Nephron (organoid): Measurements from ENCODE around the gene GLS2.

Experiments used
- H3K27ac Mint-ChIP-seq, 3 experiments: 2 replicates each; pipeline ENCODE4 v1.8.0; 2020; ENCODE audit warnings: mixed read lengths in 3 of 3, mild to moderate bottlenecking in 2 of 3, moderate library complexity in 1 of 3
- H3K27me3 Mint-ChIP-seq: 2 replicates; pipeline ENCODE4 v1.8.0; 2021; ENCODE audit warnings: low read depth, mild to moderate bottlenecking, moderate library complexity, mixed read lengths
- H3K36me3 Mint-ChIP-seq: 2 replicates; pipeline ENCODE4 v1.8.0; 2020; ENCODE audit warnings: low read depth, mixed read lengths
- H3K4me1 Mint-ChIP-seq: 2 replicates; pipeline ENCODE4 v1.8.0; 2020; ENCODE audit warnings: mixed read lengths
- H3K4me3 Mint-ChIP-seq, 3 experiments: 2 replicates each; pipeline ENCODE4 v1.8.0; 2020; ENCODE audit warnings: mild to moderate bottlenecking in 3 of 3, mixed read lengths in 3 of 3, moderate library complexity in 2 of 3
- H3K9me3 Mint-ChIP-seq: 2 replicates; pipeline ENCODE4 v1.8.0; 2020; ENCODE audit warnings: mixed read lengths
- TF ChIP-seq, protein P1 (sequence below), 3 experiments: fragments of 200-600 bp; sonication (generic); IDR thresholded peaks; one replicate each; pipeline ENCODE4 v1.5.0; 2021; ENCODE audit warnings: antibody characterized with exemption in 3 of 3; ENCODE audit not compliant: unreplicated experiment in 3 of 3

The GLS2 gene

DNA sequence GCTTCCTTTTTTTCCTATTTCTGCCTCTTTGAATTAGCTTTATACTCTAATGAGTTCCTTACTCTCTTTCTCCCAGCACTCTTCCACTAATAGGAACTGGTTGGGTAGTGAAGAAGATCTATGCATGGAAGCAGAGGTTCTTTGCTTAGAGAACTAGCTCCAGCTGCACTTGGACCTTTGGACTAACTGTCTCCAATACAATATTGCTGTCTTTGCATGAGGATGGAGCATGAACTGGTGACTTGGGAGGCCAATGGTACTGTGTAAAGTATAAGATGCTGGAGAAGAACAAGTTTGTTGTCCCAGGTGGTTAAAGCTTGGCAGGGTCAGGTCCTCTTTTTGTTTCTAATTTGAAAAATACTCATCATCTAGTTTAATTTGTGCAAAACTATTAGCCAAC is 2.4 kb upstream of the GLS2 start:
- TF ChIP-seq, protein P1, sequence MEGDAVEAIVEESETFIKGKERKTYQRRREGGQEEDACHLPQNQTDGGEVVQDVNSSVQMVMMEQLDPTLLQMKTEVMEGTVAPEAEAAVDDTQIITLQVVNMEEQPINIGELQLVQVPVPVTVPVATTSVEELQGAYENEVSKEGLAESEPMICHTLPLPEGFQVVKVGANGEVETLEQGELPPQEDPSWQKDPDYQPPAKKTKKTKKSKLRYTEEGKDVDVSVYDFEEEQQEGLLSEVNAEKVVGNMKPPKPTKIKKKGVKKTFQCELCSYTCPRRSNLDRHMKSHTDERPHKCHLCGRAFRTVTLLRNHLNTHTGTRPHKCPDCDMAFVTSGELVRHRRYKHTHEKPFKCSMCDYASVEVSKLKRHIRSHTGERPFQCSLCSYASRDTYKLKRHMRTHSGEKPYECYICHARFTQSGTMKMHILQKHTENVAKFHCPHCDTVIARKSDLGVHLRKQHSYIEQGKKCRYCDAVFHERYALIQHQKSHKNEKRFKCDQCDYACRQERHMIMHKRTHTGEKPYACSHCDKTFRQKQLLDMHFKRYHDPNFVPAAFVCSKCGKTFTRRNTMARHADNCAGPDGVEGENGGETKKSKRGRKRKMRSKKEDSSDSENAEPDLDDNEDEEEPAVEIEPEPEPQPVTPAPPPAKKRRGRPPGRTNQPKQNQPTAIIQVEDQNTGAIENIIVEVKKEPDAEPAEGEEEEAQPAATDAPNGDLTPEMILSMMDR (IDR thresholded peaks at IDR 0.05; ENCODE audit: unreplicated experiment in 3 of 3): no peak
- peaks cover 10% of the 10 kb centered on the region for H3K4me1 Mint-ChIP-seq
- peaks cover 7% of the 10 kb centered on the region for H3K9me3 Mint-ChIP-seq
- no peak overlapping the region for H3K27ac Mint-ChIP-seq
- H3K36me3 Mint-ChIP-seq: no peaks in the 10 kb centered on the region
- no peak overlapping the region for H3K4me3 Mint-ChIP-seq
- H3K27me3 Mint-ChIP-seq: peaks cover 63% of the 10 kb centered on the region

GRCh38 chr12:56487448-56488040 is 417 bp downstream of the GLS2 start:
- Mint-ChIP-seq H3K36me3 (no peaks in the 10 kb centered on the region), H3K27me3 (peaks cover 63% of the 10 kb centered on the region), H3K4me1 (peaks cover 10% of the 10 kb centered on the region), H3K9me3 (peaks cover 7% of the 10 kb centered on the region), H3K27ac (no peak overlapping the region), H3K4me3 (peak overlapping the region; percentile 86 to 88 (median 87))
- TF ChIP-seq, protein P1 (IDR thresholded peaks at IDR 0.05; ENCODE audit: unreplicated experiment in 3 of 3): no peak

GRCh38 chr12:56486694-56487093 is 1.3 kb downstream of the GLS2 start:
- peaks cover 60% of the 10 kb centered on the region for H3K27me3 Mint-ChIP-seq
- peaks cover 10% of the 10 kb centered on the region for H3K4me1 Mint-ChIP-seq
- TF ChIP-seq, protein P1 (IDR thresholded peaks at IDR 0.05; ENCODE audit: unreplicated experiment in 3 of 3): no peak
- peak overlapping the region; percentile 45 to 87 (median 60) for H3K4me3 Mint-ChIP-seq
- no peaks in the 10 kb centered on the region for H3K36me3 Mint-ChIP-seq
- peaks cover 5% of the 10 kb centered on the region for H3K9me3 Mint-ChIP-seq
- H3K27ac Mint-ChIP-seq: no peak overlapping the region

GRCh38 chr12:56484566-56484965 is 3.4 kb downstream of the GLS2 start:
- Mint-ChIP-seq H3K4me1 (peaks cover 10% of the 10 kb centered on the region), H3K36me3 (no peaks in the 10 kb centered on the region)

DNA sequence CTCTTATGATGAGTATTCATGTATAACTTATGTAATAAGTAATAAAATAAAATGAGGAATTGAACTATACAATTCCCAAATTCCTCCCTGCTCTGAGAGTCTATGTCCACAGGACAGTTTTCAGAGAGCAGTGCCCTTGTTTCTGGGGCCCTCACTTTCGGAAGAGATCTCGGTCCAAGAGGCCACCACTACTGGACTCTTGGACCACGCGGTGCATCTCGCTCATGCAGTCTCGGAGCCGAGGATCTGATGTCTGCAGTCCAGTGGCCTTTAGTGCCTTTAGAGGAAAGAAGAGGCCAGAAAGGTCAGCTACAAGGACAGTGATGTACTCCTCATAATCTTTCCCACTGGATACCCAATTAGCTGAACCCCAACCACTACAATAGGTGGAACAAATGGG is 8.3 kb downstream of the GLS2 start:
- Mint-ChIP-seq H3K9me3 (no peaks in the 10 kb centered on the region), H3K36me3 (no peaks in the 10 kb centered on the region), H3K4me1 (no peaks in the 10 kb centered on the region), H3K4me3 (no peak overlapping the region), H3K27ac (no peak overlapping the region), H3K27me3 (no peaks in the 10 kb centered on the region)
- TF ChIP-seq, protein P1 (IDR thresholded peaks at IDR 0.05; ENCODE audit: unreplicated experiment in 3 of 3): no peak

More at GRCh38 chr12:56484566-56484965, 3.4 kb downstream of the GLS2 start:
- Mint-ChIP-seq H3K27ac (no peak overlapping the region), H3K9me3 (peaks cover 4% of the 10 kb centered on the region), H3K4me3 (no peak overlapping the region), H3K27me3 (peaks cover 39% of the 10 kb centered on the region)
- TF ChIP-seq, protein P1 (IDR thresholded peaks at IDR 0.05; ENCODE audit: unreplicated experiment in 3 of 3): no peak

DNA sequence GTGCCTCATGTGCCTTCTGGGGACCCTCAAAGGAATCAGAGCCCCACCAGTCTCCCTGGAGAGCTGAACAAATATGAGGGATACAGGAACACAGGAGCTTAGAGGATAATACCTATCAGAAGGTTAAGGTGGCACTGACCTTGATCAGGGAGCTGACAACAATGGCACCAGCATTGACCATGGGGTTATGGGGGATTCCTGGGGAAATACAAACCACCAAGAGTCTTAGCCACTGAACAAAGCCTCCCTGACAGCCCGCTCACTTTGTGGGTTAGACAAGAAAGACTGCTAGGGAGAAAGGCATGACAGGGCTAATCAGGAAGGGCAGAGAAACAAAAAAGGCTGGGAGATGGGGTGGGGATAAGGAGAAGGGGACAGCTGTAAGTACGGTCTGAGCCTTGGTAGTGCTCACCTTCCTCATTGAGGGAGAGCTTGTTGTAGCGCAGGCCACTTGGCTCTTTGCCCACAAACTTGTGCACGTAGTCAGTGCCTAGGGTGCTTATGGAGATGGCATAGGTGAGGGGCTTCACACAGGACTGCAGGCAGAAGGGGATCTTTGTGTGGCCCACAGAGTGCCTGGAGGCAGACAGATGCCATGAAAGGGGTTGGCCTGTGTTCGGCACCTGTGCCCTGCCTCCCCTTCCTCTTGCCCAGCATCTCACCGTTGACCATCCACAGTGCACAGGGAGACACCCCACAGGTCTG is 10.3 kb downstream of the GLS2 start:
- H3K4me1 Mint-ChIP-seq: no peaks in the 10 kb centered on the region
- H3K27ac Mint-ChIP-seq: no peak overlapping the region
- H3K27me3 Mint-ChIP-seq: no peaks in the 10 kb centered on the region
- TF ChIP-seq, protein P1 (IDR thresholded peaks at IDR 0.05; ENCODE audit: unreplicated experiment in 3 of 3): no peak
- H3K9me3 Mint-ChIP-seq: no peaks in the 10 kb centered on the region
- H3K36me3 Mint-ChIP-seq: no peaks in the 10 kb centered on the region
- H3K4me3 Mint-ChIP-seq: no peak overlapping the region
